Parathyroid adenoma (tissue), 2 donors: Measurements from ENCODE around the gene PCGF2.
"Not testable (repeated sequence)": the region's sequence is repeated elsewhere in the genome, so short reads cannot be mapped to it uniquely, and the experiment has no call there.

Experiments used
- H2AFZ ChIP-seq: fragments of 300-600 bp; sonication (generic); one replicate; pipeline ENCODE4 v1.7.0; 2017; ENCODE audit warnings: antibody characterized with exemption, mild to moderate bottlenecking
- H3K27ac ChIP-seq: fragments of 300-600 bp; sonication (generic); one replicate; pipeline ENCODE4 v1.7.0; 2017
- H3K27me3 ChIP-seq: fragments of 300-600 bp; sonication (generic); one replicate; pipeline ENCODE4 v1.7.0; 2017; ENCODE audit warnings: low read length; ENCODE audit not compliant: control insufficient read depth, insufficient read depth
- H3K36me3 ChIP-seq: fragments of 300-600 bp; sonication (generic); one replicate; pipeline ENCODE4 v1.7.0; 2017; ENCODE audit warnings: low read length; ENCODE audit not compliant: control insufficient read depth, insufficient read depth
- H3K4me1 ChIP-seq: fragments of 300-600 bp; sonication (generic); one replicate; pipeline ENCODE4 v1.7.0; 2017; ENCODE audit warnings: control low read depth
- H3K4me2 ChIP-seq: fragments of 300-600 bp; sonication (generic); one replicate; pipeline ENCODE4 v1.7.0; 2017; ENCODE audit warnings: low read length
- H3K4me3 ChIP-seq: fragments of 300-600 bp; sonication (generic); one replicate; pipeline ENCODE4 v1.7.0; 2017; ENCODE audit warnings: low read depth, low read length
- H3K79me2 ChIP-seq: fragments of 300-600 bp; sonication (generic); one replicate; pipeline ENCODE4 v1.7.0; 2017; ENCODE audit warnings: control low read depth
- H3K9ac ChIP-seq: fragments of 300-600 bp; sonication (generic); one replicate; pipeline ENCODE4 v1.7.0; 2017; ENCODE audit warnings: mild to moderate bottlenecking
- H3K9me3 ChIP-seq: fragments of 300-600 bp; sonication (generic); one replicate; pipeline ENCODE4 v1.7.0; 2017; ENCODE audit warnings: low read length; ENCODE audit not compliant: control insufficient read depth
- TF ChIP-seq, protein P1 (sequence below): fragments of 300-600 bp; sonication (generic); IDR thresholded peaks from one replicate; pipeline ENCODE4 v1.7.0; 2017; ENCODE audit warnings: antibody characterized with exemption, mild to moderate bottlenecking
- donor health status: primary hyperparathyroidism.

PCGF2 gene

GRCh38 chr17:38794221-38794620 is 46.1 kb upstream of the PCGF2 start:
- H3K4me1 ChIP-seq: peaks cover 8% of the 10 kb centered on the region
- TF ChIP-seq, protein P1, sequence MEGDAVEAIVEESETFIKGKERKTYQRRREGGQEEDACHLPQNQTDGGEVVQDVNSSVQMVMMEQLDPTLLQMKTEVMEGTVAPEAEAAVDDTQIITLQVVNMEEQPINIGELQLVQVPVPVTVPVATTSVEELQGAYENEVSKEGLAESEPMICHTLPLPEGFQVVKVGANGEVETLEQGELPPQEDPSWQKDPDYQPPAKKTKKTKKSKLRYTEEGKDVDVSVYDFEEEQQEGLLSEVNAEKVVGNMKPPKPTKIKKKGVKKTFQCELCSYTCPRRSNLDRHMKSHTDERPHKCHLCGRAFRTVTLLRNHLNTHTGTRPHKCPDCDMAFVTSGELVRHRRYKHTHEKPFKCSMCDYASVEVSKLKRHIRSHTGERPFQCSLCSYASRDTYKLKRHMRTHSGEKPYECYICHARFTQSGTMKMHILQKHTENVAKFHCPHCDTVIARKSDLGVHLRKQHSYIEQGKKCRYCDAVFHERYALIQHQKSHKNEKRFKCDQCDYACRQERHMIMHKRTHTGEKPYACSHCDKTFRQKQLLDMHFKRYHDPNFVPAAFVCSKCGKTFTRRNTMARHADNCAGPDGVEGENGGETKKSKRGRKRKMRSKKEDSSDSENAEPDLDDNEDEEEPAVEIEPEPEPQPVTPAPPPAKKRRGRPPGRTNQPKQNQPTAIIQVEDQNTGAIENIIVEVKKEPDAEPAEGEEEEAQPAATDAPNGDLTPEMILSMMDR: no peak

GRCh38 chr17:38791162-38791561 is 43.0 kb upstream of the PCGF2 start:
- Histone ChIP-seq H3K4me2 (no peak overlapping the region), H3K9me3 (no peaks in the 10 kb centered on the region), H2AFZ (no peak overlapping the region), H3K79me2 (peaks cover 43% of the 10 kb centered on the region), H3K4me1 (no peaks in the 10 kb centered on the region), H3K27ac (no peak overlapping the region), H3K4me3 (no peak overlapping the region), H3K27me3 (no peaks in the 10 kb centered on the region), H3K36me3 (no peaks in the 10 kb centered on the region), H3K9ac (no peak overlapping the region)
- TF ChIP-seq, protein P1: no peak

More at GRCh38 chr17:38794221-38794620, 46.1 kb upstream of the PCGF2 start:
- H3K4me2 ChIP-seq: no peak overlapping the region
- H3K27ac ChIP-seq: no peak overlapping the region
- H3K9me3 ChIP-seq: no peaks in the 10 kb centered on the region
- no peak overlapping the region for H3K4me3 ChIP-seq
- no peak overlapping the region for H3K9ac ChIP-seq
- peaks cover 50% of the 10 kb centered on the region for H3K79me2 ChIP-seq
- no peaks in the 10 kb centered on the region for H3K36me3 ChIP-seq
- H2AFZ ChIP-seq: no peak overlapping the region
- H3K27me3 ChIP-seq: no peaks in the 10 kb centered on the region

DNA sequence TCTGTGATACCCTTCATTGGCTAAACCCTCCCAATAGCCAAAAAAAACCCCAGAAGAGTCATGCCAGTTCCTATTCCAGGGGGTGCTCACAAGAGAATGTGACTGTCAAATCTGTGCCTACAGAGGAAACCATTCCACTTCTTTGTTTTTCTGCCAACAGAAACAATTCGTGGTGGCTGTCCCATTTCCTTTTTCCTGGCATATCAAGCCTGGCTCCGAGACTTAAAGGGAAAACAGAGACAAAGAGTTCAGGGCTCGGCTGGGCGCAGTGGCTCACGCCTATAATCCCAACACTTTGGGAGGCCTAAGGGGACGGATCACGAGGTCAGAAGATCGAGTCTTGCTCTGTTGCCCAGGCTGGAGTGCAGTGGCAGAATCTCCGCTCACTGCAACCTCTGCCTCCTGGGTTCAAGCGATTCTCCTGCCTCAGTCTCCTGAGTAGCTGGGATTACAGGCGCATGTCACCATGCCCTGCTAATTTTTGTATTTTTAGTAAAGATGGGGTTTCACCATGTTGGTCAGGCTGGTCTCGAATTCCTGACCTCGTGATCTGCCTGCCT is 42.1 kb upstream of the PCGF2 start:
- not testable (repeated sequence) for H3K36me3 ChIP-seq

DNA sequence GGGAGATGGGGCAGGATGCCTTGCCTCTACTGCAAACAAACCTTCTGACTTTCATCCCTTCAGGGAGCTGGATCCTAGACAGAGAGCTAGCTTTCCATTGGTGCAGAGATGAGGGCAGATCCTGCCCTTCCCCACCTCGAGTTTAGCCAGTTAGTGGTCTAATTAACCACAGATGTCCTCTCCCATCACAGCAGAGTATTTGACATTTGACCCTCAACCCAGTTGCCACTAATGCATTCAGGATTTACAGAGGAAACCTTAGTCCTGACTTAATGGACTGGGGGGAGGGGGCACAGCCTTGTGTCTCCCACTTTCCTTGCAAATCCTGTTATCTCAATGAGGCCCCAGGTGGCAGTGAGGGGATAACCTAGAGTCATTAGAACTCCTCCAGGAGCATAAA is 41.0 kb upstream of the PCGF2 start:
- H3K9ac ChIP-seq: no peak overlapping the region
- H3K27ac ChIP-seq: no peak overlapping the region
- H3K4me3 ChIP-seq: no peak overlapping the region
- no peaks in the 10 kb centered on the region for H3K9me3 ChIP-seq
- no peak overlapping the region for H3K4me2 ChIP-seq
- no peak overlapping the region for H2AFZ ChIP-seq
- no peaks in the 10 kb centered on the region for H3K27me3 ChIP-seq
- peaks cover 51% of the 10 kb centered on the region for H3K79me2 ChIP-seq
- no peaks in the 10 kb centered on the region for H3K4me1 ChIP-seq
- no peaks in the 10 kb centered on the region for H3K36me3 ChIP-seq
- TF ChIP-seq, protein P1: no peak

More for the DNA sequence above, 42.1 kb upstream of the PCGF2 start:
- not testable (repeated sequence) for H3K4me2 ChIP-seq, H3K4me1 ChIP-seq, H3K27me3 ChIP-seq, H3K9ac ChIP-seq, H2AFZ ChIP-seq, H3K27ac ChIP-seq, H3K4me3 ChIP-seq, H3K9me3 ChIP-seq
- H3K79me2 ChIP-seq: peaks cover 50% of the 10 kb centered on the region

DNA sequence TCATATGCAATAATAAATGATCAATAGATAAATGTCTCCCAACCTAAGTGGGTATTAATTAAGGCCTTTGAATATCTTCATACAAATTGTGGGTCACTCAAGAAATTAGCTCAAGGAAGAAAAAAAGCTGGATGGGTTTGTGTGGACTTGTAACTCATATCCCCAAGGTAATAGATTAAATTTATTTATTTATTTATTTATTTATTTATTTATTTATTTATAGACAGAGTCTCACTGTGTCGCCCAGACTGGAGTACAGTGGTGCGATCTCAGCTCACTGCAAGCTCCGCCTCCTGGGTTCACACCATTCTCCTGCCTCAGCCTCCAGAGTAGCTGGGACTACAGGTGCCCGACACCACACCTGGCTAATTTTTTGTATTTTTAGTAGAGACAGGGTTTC is 39.9 kb upstream of the PCGF2 start:
- H3K4me3 ChIP-seq: not testable (repeated sequence)

DNA sequence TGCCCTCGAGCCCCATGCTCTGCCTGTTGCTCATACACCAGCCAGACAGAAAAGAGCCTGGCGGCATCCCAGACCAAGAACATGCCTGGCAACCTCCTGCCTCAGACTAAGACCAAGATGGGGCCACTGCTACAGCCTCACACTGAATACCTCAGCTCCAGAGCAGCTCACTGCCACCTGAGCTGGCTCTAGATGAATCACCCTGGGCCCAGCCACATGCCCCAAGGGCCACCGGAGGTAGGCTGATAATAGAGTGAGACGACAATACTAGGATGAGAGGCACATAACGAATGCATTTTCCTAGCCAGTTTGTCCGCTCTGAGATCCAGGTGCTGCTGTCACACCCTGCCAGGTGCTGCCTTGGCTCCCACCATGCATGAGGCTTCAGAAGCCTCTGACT is 38.2 kb upstream of the PCGF2 start:
- TF ChIP-seq, protein P1: no peak
- no peak overlapping the region for H2AFZ ChIP-seq
- H3K9ac ChIP-seq: no peak overlapping the region
- H3K36me3 ChIP-seq: no peaks in the 10 kb centered on the region
- peaks cover 25% of the 10 kb centered on the region for H3K79me2 ChIP-seq
- no peaks in the 10 kb centered on the region for H3K9me3 ChIP-seq
- H3K27me3 ChIP-seq: no peaks in the 10 kb centered on the region
- no peak overlapping the region for H3K4me2 ChIP-seq
- no peaks in the 10 kb centered on the region for H3K4me1 ChIP-seq
- no peak overlapping the region for H3K4me3 ChIP-seq
- H3K27ac ChIP-seq: no peak overlapping the region

More for the DNA sequence above, 39.9 kb upstream of the PCGF2 start:
- H3K9me3 ChIP-seq, H2AFZ ChIP-seq, H3K27me3 ChIP-seq, H3K4me1 ChIP-seq, H3K36me3 ChIP-seq, H3K4me2 ChIP-seq, H3K9ac ChIP-seq, H3K27ac ChIP-seq: not testable (repeated sequence)
- peaks cover 39% of the 10 kb centered on the region for H3K79me2 ChIP-seq
